GM12873 (cell line): ENCODE results near the gene ZXDC.

Source experiments
- TF ChIP-seq, protein P1 (sequence below): IDR thresholded peaks from 2 replicates; pipeline ENCODE4 v1.5.1; 2012; ENCODE audit warnings: low read depth, mild to moderate bottlenecking, moderate library complexity, low read length, control low read depth; ENCODE audit not compliant: insufficient read depth; ENCODE audit errors: missing control alignments

Gene ZXDC

DNA sequence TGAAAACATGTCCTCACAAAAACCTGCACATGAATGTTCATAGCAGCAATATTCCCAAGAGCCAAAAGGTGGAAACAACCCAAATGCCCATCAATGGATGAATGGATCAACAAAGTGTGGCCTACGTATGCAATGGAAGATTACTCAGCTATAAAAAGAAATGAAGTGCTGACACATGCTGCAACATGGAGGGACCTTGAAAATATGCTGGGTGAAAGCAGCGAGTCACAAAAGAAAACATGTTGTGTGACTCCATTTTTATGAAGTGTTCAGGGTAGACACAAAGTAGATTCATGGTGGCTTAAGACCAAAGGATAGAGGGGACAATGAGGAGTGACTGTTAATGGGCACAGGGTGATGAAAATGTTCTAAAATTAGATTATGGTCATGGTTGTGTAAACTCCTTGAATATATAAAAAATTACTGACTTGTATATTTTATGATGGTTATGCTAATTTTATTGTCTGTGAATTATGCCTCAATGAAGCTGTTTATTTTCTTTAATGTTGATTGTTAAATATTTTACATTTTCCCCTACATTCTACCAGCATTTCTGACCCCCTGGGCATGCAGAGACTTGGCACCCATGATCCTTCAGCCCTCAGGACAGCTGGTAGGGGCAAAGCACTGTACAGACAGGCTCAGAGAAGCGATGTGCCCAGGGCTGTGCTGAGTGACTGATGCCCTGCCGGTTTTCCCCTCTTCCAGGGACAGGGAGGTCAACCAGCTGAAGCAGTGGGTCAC is 43.2 kb downstream of the ZXDC start:
- TF ChIP-seq, protein P1, sequence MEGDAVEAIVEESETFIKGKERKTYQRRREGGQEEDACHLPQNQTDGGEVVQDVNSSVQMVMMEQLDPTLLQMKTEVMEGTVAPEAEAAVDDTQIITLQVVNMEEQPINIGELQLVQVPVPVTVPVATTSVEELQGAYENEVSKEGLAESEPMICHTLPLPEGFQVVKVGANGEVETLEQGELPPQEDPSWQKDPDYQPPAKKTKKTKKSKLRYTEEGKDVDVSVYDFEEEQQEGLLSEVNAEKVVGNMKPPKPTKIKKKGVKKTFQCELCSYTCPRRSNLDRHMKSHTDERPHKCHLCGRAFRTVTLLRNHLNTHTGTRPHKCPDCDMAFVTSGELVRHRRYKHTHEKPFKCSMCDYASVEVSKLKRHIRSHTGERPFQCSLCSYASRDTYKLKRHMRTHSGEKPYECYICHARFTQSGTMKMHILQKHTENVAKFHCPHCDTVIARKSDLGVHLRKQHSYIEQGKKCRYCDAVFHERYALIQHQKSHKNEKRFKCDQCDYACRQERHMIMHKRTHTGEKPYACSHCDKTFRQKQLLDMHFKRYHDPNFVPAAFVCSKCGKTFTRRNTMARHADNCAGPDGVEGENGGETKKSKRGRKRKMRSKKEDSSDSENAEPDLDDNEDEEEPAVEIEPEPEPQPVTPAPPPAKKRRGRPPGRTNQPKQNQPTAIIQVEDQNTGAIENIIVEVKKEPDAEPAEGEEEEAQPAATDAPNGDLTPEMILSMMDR: no peak

DNA sequence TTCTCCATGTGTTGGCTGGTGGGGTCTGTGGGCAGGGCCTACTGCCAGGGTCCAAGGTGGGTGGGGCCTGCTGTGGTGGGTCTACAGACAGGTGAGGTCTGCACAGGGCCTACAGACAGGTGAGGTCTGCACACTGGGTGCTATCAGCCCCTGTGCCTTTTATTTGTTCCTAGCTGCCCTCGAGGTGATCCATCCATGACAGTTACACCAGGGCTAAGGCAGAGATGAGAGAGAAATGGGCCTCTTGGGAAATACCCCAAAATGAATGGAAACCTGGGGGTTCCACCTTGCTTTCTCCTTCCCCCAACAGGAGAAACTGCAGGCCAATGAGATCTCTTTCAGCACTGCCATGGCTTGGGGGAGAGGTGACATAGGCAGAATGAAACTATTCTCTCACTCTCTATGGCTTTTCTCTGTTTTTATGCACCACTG is 44.6 kb downstream of the ZXDC start:
- TF ChIP-seq, protein P1: no peak

DNA sequence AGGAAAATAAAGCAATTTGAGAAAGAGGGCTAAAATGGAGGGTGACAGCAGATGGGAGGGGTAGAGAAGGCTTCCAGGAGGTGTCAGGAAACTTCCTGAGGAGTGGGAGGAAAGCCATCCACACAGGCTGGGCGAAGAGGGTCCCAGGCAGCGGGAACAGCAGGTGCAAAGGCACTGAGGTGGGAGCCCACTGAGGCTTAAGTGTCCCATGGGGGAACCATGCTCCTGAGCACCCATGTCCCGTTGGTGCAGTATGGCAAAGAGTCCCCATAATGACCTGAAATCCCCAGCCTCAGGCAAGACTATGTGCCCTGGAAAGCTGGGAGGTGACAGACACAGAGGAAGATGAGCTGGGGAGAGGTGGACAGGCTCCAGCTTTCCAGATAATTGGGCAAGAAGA is 50.9 kb downstream of the ZXDC start:
- TF ChIP-seq, protein P1: no peak

DNA sequence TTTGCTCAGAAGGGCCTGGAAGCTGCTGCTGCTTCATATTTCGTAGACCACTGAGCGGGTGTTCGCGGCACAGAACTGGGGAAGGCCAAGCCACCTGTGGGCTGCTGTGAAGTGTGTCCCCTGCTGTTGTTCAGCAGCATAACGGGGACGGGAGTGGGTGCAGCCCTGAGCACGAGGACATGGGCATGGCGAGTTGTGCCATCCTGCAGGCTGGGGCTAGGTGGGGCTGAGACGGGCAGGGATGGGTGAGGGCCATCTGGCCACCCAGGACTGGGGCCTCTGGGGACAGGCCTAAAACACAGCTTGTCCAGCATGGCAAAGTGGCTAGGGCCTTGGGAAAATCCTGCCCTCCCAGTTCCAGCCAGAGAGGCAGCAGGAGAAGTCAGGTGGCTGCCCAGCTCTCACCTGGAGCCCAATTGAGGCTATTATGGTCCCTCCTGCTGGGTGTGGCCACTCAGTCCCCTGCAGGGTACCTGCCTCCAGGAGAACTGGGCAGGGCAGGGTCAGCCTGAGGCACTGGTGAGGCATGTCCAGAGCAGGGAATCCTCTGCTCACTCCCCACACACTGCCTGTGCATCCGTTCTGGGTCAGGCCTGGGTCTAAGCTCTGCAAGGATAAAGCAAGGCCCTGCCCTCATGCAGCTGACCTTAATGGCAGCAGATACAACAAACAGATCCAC is 51.5 kb downstream of the ZXDC start:
- TF ChIP-seq, protein P1: no peak

DNA sequence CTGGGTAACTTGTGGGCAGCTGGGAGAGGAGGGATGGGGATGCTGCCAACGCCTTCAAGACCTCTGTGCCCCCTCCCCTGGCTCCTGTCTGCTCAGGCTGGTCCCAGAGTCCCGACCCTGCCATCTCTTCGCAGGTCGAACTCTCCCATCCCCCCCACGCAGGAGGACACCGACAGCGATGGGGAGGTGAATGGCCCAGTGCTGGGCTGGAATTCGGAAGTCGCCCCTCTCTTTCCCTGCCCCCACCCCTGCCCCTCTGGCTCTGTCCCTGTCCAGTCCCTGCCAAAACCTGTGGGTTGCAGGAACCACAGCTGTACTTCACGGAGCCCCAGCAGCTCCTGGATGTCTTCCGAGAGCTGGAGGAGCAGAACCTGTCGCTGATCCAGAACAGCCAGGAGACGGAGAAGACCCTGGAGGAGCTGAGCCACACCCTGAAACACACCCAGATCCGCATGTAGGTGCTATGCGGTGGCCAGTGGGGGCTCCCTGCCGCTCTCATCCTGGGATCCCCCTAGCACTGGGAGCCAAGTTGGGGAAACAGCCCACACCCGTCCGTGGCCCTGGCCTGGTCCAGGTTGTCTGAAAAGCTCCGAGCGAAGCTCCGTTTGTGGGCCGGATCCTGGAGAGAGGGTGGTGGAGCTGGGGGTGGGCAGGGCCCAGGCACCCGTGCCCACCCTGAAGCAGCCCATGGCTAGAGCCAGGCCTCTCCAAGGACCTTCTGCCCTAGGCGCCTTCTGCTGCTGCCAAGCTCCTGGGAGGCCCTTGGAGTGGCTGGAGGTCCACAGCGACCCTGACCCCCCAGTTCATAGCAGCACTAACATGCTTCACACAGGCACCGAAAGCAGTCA is 52.3 kb downstream of the ZXDC start:
- TF ChIP-seq, protein P1: no peak

DNA sequence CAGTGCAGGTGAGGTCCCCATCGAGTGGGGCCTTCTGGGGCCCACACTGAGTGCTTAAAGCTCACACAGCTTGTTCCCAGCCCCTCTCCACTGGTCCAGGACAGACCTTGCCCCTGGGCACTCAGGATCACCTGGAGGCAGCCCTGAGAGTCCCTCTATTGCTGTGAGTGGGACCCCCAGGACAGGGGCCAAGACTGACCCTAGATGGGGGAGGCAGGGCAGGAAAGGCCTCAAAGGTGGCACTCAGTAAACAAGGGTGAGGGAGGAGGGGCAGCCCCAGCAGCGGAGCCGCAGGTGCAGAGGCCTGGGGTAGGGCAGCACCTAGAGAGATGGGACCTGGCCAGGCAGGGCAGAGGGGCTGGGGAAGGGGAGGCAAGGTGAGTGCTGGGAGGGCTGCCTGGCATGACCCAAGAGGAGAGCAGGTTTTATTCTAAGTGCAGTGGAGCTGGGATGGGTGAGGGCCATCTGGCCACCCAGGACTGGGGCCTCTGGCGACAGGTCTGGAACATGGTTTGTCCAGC is 53.1 kb downstream of the ZXDC start:
- TF ChIP-seq, protein P1: no peak
